ENCODE measurements around the gene PAX3.

DNA sequence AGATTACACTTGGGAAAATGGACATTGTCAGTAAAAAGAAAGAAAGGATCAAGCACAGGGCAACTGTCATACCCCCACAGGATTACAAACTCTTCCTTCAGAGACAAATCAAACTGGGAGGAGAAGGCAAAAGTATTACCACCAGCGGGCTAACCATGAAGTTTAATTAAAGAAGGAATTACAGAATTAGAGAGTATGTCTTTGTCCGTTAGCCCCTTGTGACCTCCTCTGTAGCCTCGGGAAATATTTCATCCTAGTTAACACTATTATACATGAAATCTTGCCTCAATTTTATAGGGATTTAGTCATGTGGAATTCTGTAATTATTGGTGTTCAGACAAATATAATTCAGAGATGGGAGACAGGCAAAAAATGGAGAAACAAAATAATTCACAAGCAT, 60.7 kb downstream of the PAX3 start:
- TF ChIP-seq, protein P1, sequence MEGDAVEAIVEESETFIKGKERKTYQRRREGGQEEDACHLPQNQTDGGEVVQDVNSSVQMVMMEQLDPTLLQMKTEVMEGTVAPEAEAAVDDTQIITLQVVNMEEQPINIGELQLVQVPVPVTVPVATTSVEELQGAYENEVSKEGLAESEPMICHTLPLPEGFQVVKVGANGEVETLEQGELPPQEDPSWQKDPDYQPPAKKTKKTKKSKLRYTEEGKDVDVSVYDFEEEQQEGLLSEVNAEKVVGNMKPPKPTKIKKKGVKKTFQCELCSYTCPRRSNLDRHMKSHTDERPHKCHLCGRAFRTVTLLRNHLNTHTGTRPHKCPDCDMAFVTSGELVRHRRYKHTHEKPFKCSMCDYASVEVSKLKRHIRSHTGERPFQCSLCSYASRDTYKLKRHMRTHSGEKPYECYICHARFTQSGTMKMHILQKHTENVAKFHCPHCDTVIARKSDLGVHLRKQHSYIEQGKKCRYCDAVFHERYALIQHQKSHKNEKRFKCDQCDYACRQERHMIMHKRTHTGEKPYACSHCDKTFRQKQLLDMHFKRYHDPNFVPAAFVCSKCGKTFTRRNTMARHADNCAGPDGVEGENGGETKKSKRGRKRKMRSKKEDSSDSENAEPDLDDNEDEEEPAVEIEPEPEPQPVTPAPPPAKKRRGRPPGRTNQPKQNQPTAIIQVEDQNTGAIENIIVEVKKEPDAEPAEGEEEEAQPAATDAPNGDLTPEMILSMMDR (IDR thresholded peaks at IDR 0.05) = no peak
- no peak for TF ChIP-seq POLR2A (IDR thresholded peaks at IDR 0.05)

All from breast epithelium (tissue), 3 donors.